Measurements from ENCODE around the gene LAG3.
"Not testable (repeated sequence)": the region's sequence is repeated elsewhere in the genome, so short reads cannot be mapped to it uniquely, and the experiment has no call there.

Gene LAG3

GRCh38 chr12:6772331-6772695, at the start of gene LAG3:
Gene LAG3, plus strand, starts transcription at chr12:6772520. Its CDS starts 333 bp downstream, at chr12:6772853.
- H3K4me1 Mint-ChIP-seq (ENCODE audit: low read depth), result peaks cover 53% of the 10 kb centered on the region
- peak within 1 kb of the TSS; percentile 73 for H3K27ac Mint-ChIP-seq
- peak; percentile 63 for DNase-seq (ENCODE audit: low spot score)
- peaks cover 2% of the 10 kb centered on the region for H3K36me3 Mint-ChIP-seq (ENCODE audit: low read depth)
- H3K27me3 Mint-ChIP-seq (ENCODE audit: low read depth), result no peaks in the 10 kb centered on the region
- H3K9me3 Mint-ChIP-seq, result no peaks in the 10 kb centered on the region
- peak within 1 kb of the TSS; percentile 70 for H3K4me3 Mint-ChIP-seq

GRCh38 chr12:6722863-6723262, 49.5 kb upstream of the LAG3 start:
- Mint-ChIP-seq H3K27ac (no peak overlapping the region), H3K27me3 (ENCODE audit: low read depth) (no peaks in the 10 kb centered on the region), H3K36me3 (ENCODE audit: low read depth) (peaks cover 2% of the 10 kb centered on the region), H3K4me1 (ENCODE audit: low read depth) (peaks cover 16% of the 10 kb centered on the region), H3K4me3 (no peak overlapping the region), H3K9me3 (no peaks in the 10 kb centered on the region)
- DNase-seq (ENCODE audit: low spot score), result no peak

GRCh38 chr12:6723607-6724408, 48.5 kb upstream of the LAG3 start, which contains the start of gene COPS7A:
Gene COPS7A, plus strand, starts transcription at chr12:6724046. Its CDS starts 611 bp downstream, at chr12:6724657.
- peak; percentile 99 for DNase-seq (ENCODE audit: low spot score)
- H3K4me1 Mint-ChIP-seq (ENCODE audit: low read depth), result peaks cover 16% of the 10 kb centered on the region
- H3K27me3 Mint-ChIP-seq (ENCODE audit: low read depth), result no peaks in the 10 kb centered on the region
- peak within 1 kb of the TSS; percentile 97 for H3K27ac Mint-ChIP-seq
- H3K36me3 Mint-ChIP-seq (ENCODE audit: low read depth), result peaks cover 2% of the 10 kb centered on the region
- H3K9me3 Mint-ChIP-seq, result no peaks in the 10 kb centered on the region
- H3K4me3 Mint-ChIP-seq, result peak within 1 kb of the TSS; percentile 94

GRCh38 chr12:6724409-6724797, 47.9 kb upstream of the LAG3 start:
- peak; percentile 29 for DNase-seq (ENCODE audit: low spot score)
- peaks cover 7% of the 10 kb centered on the region for H3K36me3 Mint-ChIP-seq (ENCODE audit: low read depth)
- no peaks in the 10 kb centered on the region for H3K9me3 Mint-ChIP-seq
- no peaks in the 10 kb centered on the region for H3K27me3 Mint-ChIP-seq (ENCODE audit: low read depth)
- peak overlapping the region; percentile 97 for H3K27ac Mint-ChIP-seq
- H3K4me3 Mint-ChIP-seq, result peak overlapping the region; percentile 94
- peaks cover 16% of the 10 kb centered on the region for H3K4me1 Mint-ChIP-seq (ENCODE audit: low read depth)

- Mint-ChIP-seq H3K4me3 (peak overlapping the region; percentile 94), H3K4me1 (ENCODE audit: low read depth) (peaks cover 16% of the 10 kb centered on the region), H3K27ac (peak overlapping the region; percentile 51), H3K9me3 (no peaks in the 10 kb centered on the region), H3K36me3 (ENCODE audit: low read depth) (peaks cover 15% of the 10 kb centered on the region), H3K27me3 (ENCODE audit: low read depth) (no peaks in the 10 kb centered on the region)
- DNase-seq (ENCODE audit: low spot score), result no peak
Measured at GRCh38 chr12:6725350-6725749, 47.0 kb upstream of the LAG3 start.

- Mint-ChIP-seq H3K27ac (no peak overlapping the region), H3K27me3 (ENCODE audit: low read depth) (no peaks in the 10 kb centered on the region), H3K4me1 (ENCODE audit: low read depth) (peaks cover 10% of the 10 kb centered on the region), H3K4me3 (no peak overlapping the region), H3K9me3 (no peaks in the 10 kb centered on the region), H3K36me3 (ENCODE audit: low read depth) (peaks cover 20% of the 10 kb centered on the region)
- DNase-seq (ENCODE audit: low spot score), result no peak
Measured at GRCh38 chr12:6729186-6729585, 43.1 kb upstream of the LAG3 start.

GRCh38 chr12:6730169-6730568, 42.2 kb upstream of the LAG3 start:
- no peak overlapping the region for H3K27ac Mint-ChIP-seq
- peaks cover 20% of the 10 kb centered on the region for H3K36me3 Mint-ChIP-seq (ENCODE audit: low read depth)

GRCh38 chr12:6734506-6735387, 37.6 kb upstream of the LAG3 start:
- Mint-ChIP-seq H3K4me1 (ENCODE audit: low read depth) (peaks cover 6% of the 10 kb centered on the region), H3K27ac (no peak overlapping the region), H3K9me3 (no peaks in the 10 kb centered on the region), H3K36me3 (ENCODE audit: low read depth) (peaks cover 11% of the 10 kb centered on the region), H3K27me3 (ENCODE audit: low read depth) (no peaks in the 10 kb centered on the region), H3K4me3 (no peak overlapping the region)
- no peak for DNase-seq (ENCODE audit: low spot score)

More at GRCh38 chr12:6730169-6730568, 42.2 kb upstream of the LAG3 start:
- no peaks in the 10 kb centered on the region for H3K27me3 Mint-ChIP-seq (ENCODE audit: low read depth)
- H3K4me3 Mint-ChIP-seq, result no peak overlapping the region
- peaks cover 6% of the 10 kb centered on the region for H3K4me1 Mint-ChIP-seq (ENCODE audit: low read depth)
- H3K9me3 Mint-ChIP-seq, result no peaks in the 10 kb centered on the region
- no peak for DNase-seq (ENCODE audit: low spot score)

GRCh38 chr12:6735448-6736191, 36.7 kb upstream of the LAG3 start:
- H3K9me3 Mint-ChIP-seq, result no peaks in the 10 kb centered on the region
- H3K27ac Mint-ChIP-seq, result peak overlapping the region; percentile 13
- peak; percentile 36 for DNase-seq (ENCODE audit: low spot score)
- no peaks in the 10 kb centered on the region for H3K27me3 Mint-ChIP-seq (ENCODE audit: low read depth)
- H3K4me3 Mint-ChIP-seq, result no peak overlapping the region
- H3K36me3 Mint-ChIP-seq (ENCODE audit: low read depth), result peaks cover 6% of the 10 kb centered on the region
- peaks cover 6% of the 10 kb centered on the region for H3K4me1 Mint-ChIP-seq (ENCODE audit: low read depth)

GRCh38 chr12:6736754-6737153, 35.6 kb upstream of the LAG3 start:
- no peaks in the 10 kb centered on the region for H3K9me3 Mint-ChIP-seq
- no peak overlapping the region for H3K27ac Mint-ChIP-seq
- H3K4me1 Mint-ChIP-seq (ENCODE audit: low read depth), result peaks cover 6% of the 10 kb centered on the region
- no peak overlapping the region for H3K4me3 Mint-ChIP-seq
- no peak for DNase-seq (ENCODE audit: low spot score)
- H3K36me3 Mint-ChIP-seq (ENCODE audit: low read depth), result no peaks in the 10 kb centered on the region
- no peaks in the 10 kb centered on the region for H3K27me3 Mint-ChIP-seq (ENCODE audit: low read depth)

GRCh38 chr12:6742080-6742479, 30.2 kb upstream of the LAG3 start:
- Mint-ChIP-seq H3K36me3 (ENCODE audit: low read depth) (peaks cover 15% of the 10 kb centered on the region), H3K4me1 (ENCODE audit: low read depth) (peaks cover 16% of the 10 kb centered on the region)
- H3K27me3 Mint-ChIP-seq (ENCODE audit: low read depth); DNase-seq (ENCODE audit: low spot score); H3K27ac Mint-ChIP-seq; H3K4me3 Mint-ChIP-seq; H3K9me3 Mint-ChIP-seq: not testable (repeated sequence)

GRCh38 chr12:6742834-6743233, 29.5 kb upstream of the LAG3 start:
- Mint-ChIP-seq H3K36me3 (ENCODE audit: low read depth) (peaks cover 22% of the 10 kb centered on the region), H3K4me3 (no peak overlapping the region), H3K27ac (no peak overlapping the region), H3K27me3 (ENCODE audit: low read depth) (no peaks in the 10 kb centered on the region), H3K9me3 (peaks cover 8% of the 10 kb centered on the region), H3K4me1 (ENCODE audit: low read depth) (peaks cover 16% of the 10 kb centered on the region)
- DNase-seq (ENCODE audit: low spot score), result peak; percentile 14

GRCh38 chr12:6743300-6743699, 29.0 kb upstream of the LAG3 start:
- H3K27me3 Mint-ChIP-seq (ENCODE audit: low read depth); H3K27ac Mint-ChIP-seq: not testable (repeated sequence)

More at GRCh38 chr12:6743300-6743699, 29.0 kb upstream of the LAG3 start:
- not testable (repeated sequence) for H3K9me3 Mint-ChIP-seq, H3K4me3 Mint-ChIP-seq
- peak; percentile 16 for DNase-seq (ENCODE audit: low spot score)
- peaks cover 16% of the 10 kb centered on the region for H3K4me1 Mint-ChIP-seq (ENCODE audit: low read depth)
- peaks cover 27% of the 10 kb centered on the region for H3K36me3 Mint-ChIP-seq (ENCODE audit: low read depth)

Measured in T-helper 2 cell treated with Interferon-gamma antibody and Interleukin-4, amounts not matched to agents 5 μg/mL and 100 μg/mL, for 36 hours (primary cell).